ENCODE results near the gene UST.

UST gene

DNA sequence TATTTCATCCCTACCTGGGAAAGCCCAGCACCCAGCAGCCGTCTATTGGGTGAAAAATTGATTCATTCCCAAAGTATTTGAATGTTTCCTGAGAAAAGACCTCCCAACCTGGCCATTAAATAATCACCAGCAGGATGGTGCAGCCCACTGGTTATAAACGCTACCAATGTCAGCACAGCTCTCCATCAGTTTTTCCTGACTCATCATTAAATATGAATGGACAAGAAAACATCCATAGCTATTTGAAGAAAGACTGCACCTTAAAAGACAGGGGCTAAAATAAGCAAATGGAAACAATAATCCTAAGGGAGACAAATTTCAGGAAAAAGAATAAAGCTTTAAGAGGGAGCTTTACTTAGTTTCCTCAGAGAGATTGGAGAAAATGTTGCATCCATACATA lies 261.9 kb downstream of the UST start:
- TF ChIP-seq, protein P1, sequence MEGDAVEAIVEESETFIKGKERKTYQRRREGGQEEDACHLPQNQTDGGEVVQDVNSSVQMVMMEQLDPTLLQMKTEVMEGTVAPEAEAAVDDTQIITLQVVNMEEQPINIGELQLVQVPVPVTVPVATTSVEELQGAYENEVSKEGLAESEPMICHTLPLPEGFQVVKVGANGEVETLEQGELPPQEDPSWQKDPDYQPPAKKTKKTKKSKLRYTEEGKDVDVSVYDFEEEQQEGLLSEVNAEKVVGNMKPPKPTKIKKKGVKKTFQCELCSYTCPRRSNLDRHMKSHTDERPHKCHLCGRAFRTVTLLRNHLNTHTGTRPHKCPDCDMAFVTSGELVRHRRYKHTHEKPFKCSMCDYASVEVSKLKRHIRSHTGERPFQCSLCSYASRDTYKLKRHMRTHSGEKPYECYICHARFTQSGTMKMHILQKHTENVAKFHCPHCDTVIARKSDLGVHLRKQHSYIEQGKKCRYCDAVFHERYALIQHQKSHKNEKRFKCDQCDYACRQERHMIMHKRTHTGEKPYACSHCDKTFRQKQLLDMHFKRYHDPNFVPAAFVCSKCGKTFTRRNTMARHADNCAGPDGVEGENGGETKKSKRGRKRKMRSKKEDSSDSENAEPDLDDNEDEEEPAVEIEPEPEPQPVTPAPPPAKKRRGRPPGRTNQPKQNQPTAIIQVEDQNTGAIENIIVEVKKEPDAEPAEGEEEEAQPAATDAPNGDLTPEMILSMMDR (IDR thresholded peaks at IDR 0.05; ENCODE audit: low read depth, low read length, missing control alignments), result no peak
- H3K27ac ChIP-seq, result no peak overlapping the region
- H3K4me3 ChIP-seq (ENCODE audit: low read depth, low read length), result no peak overlapping the region
- H3K27me3 ChIP-seq (replicated peaks), result no peaks in the 10 kb centered on the region
- H3K36me3 ChIP-seq (replicated peaks), result no peaks in the 10 kb centered on the region
- in situ Hi-C loops (cut with HindIII; ENCODE audit: low pct_ligation_motif_present, low sequenced_read_pairs), result no loop called here
- DNase-seq, result no peak

GRCh38 chr6:149012040-149012545 lies 265.3 kb downstream of the UST start:
- peak overlapping the region; percentile 57 for H3K27ac ChIP-seq
- H3K36me3 ChIP-seq (replicated peaks), result no peaks in the 10 kb centered on the region
- in situ Hi-C loops (cut with HindIII; ENCODE audit: low pct_ligation_motif_present, low sequenced_read_pairs), result no loop called here
- DNase-seq, result peak; percentile 92
- H3K27me3 ChIP-seq (replicated peaks), result no peaks in the 10 kb centered on the region
- no peak overlapping the region for H3K4me3 ChIP-seq (ENCODE audit: low read depth, low read length)
- TF ChIP-seq, protein P1 (IDR thresholded peaks at IDR 0.05; ENCODE audit: low read depth, low read length, missing control alignments), result no peak

GRCh38 chr6:149013586-149014344 lies 266.9 kb downstream of the UST start:
- TF ChIP-seq, protein P1 (IDR thresholded peaks at IDR 0.05; ENCODE audit: low read depth, low read length, missing control alignments), result no peak
- Histone ChIP-seq H3K27me3 (replicated peaks) (no peaks in the 10 kb centered on the region), H3K27ac (no peak overlapping the region), H3K36me3 (replicated peaks) (no peaks in the 10 kb centered on the region), H3K4me3 (ENCODE audit: low read depth, low read length) (no peak overlapping the region)
- no peak for DNase-seq
- in situ Hi-C loops (cut with HindIII; ENCODE audit: low pct_ligation_motif_present, low sequenced_read_pairs), result no loop called here

GRCh38 chr6:149014631-149015534 lies 268.1 kb downstream of the UST start:
- peak; percentile 52 for DNase-seq
- H3K27ac ChIP-seq, result peak overlapping the region; percentile 64
- H3K27me3 ChIP-seq (replicated peaks), result no peaks in the 10 kb centered on the region
- no peaks in the 10 kb centered on the region for H3K36me3 ChIP-seq (replicated peaks)
- TF ChIP-seq, protein P1 (IDR thresholded peaks at IDR 0.05; ENCODE audit: low read depth, low read length, missing control alignments), result no peak
- in situ Hi-C loops (cut with HindIII; ENCODE audit: low pct_ligation_motif_present, low sequenced_read_pairs), result no loop called here
- no peak overlapping the region for H3K4me3 ChIP-seq (ENCODE audit: low read depth, low read length)

GRCh38 chr6:149015535-149016525 lies 269.0 kb downstream of the UST start:
- Histone ChIP-seq H3K4me3 (ENCODE audit: low read depth, low read length) (no peak overlapping the region), H3K36me3 (replicated peaks) (no peaks in the 10 kb centered on the region), H3K27me3 (replicated peaks) (no peaks in the 10 kb centered on the region), H3K27ac (peak overlapping the region; percentile 64)
- in situ Hi-C loops (cut with HindIII; ENCODE audit: low pct_ligation_motif_present, low sequenced_read_pairs), result no loop called here
- TF ChIP-seq, protein P1 (IDR thresholded peaks at IDR 0.05; ENCODE audit: low read depth, low read length, missing control alignments), result no peak
- no peak for DNase-seq
